ENCODE measurements around the gene AXDND1.

The AXDND1 gene

GRCh38 chr1:179583771-179584320, 218.1 kb downstream of the AXDND1 start:
- DNase-seq: no peak

GRCh38 chr1:179586107-179586823, 220.5 kb downstream of the AXDND1 start:
- peak; percentile 19 for DNase-seq

GRCh38 chr1:179587336-179587735, 221.6 kb downstream of the AXDND1 start:
- no peak for DNase-seq

GRCh38 chr1:179588425-179589024, 222.8 kb downstream of the AXDND1 start:
- DNase-seq: no peak

- no peak for DNase-seq
These were observed 223.7 kb downstream of the AXDND1 start for GRCh38 chr1:179589509-179589908.

- no peak for DNase-seq
These were observed 224.9 kb downstream of the AXDND1 start for GRCh38 chr1:179590671-179591070.

GRCh38 chr1:179591253-179591591, 225.5 kb downstream of the AXDND1 start:
- DNase-seq: no peak

- no peak for DNase-seq
These were observed 226.1 kb downstream of the AXDND1 start, which contains the start of gene TDRD5 for GRCh38 chr1:179591592-179592580. TDRD5 (plus strand) TSS chr1:179591832; CDS start chr1:179592616, 784 bp downstream.

GRCh38 chr1:179598631-179599030, 232.9 kb downstream of the AXDND1 start:
- no peak for DNase-seq

- DNase-seq: peak; percentile 20
These were observed 234.0 kb downstream of the AXDND1 start for GRCh38 chr1:179599623-179600249.

GRCh38 chr1:179601093-179601492, 235.3 kb downstream of the AXDND1 start:
- DNase-seq: no peak
